ENCODE measurements around the gene RASSF5. TPM values are rescaled to one million over a fixed set of nuclear protein-coding genes. Genes with fewer than 3 reads are reported as not detected.

Gene RASSF5
- total RNA-seq, 1 donor from 2014 or later, result 1.4 TPM

DNA sequence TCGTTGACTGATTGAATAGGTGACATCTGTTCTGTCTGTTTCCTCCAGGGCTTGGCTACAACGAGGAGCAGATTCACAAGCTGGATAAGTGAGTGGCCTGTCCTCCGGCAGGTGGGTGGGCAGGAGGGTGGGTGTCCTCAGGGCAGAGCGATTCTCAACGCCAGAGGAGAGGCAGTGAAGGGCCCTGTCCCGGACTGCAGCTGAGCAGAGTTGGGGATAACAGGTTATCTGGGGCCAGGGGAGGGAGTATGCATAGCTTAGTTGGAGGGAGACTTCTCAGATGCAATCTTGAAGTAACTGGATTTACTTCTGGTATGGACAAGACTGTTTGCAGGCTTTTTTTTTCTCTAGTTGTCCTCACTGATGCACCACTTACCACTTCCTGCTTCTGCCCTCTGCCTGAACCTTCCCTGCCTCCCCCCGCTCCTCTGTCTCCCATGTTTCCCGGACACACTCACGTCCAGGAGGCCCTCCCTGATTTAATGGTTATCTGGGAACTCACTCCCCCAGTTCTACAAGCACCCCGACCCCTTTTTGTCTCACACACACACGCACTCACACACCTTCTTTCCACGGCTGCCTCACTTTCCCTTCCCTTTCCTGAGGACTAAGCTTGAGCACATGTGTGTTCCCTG is 16.4 kb upstream of the RASSF5 start:
- Mint-ChIP-seq H3K4me3 (no peak overlapping the region), H3K4me1 (peaks cover 23% of the 10 kb centered on the region), H3K27me3 (ENCODE audit: low read depth) (no peaks in the 10 kb centered on the region)

DNA sequence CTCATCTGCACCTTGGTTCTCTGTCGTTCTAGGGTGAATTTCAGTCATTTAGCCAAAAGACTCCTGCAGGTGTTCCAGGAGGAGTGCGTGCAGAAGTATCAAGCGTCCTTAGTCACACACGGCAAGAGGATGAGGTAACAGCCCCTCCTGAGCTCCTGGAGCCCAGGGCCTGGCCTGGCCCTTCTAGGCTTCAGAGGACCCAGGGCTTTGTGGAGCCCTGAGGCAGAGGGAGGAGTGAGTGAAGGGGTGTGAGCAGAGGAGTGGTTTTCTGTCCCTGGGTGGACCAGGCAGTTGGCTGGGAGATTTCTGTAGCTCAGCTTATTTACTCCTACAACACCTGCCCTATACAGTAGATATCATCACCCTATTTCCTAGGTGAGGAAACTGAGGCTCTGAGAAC is 15.7 kb upstream of the RASSF5 start:
- Mint-ChIP-seq H3K4me1 (peaks cover 29% of the 10 kb centered on the region), H3K4me3 (no peak overlapping the region), H3K27me3 (ENCODE audit: low read depth) (no peaks in the 10 kb centered on the region), H3K9me3 (no peaks in the 10 kb centered on the region), H3K36me3 (ENCODE audit: low read depth) (no peaks in the 10 kb centered on the region), H3K27ac (ENCODE audit: unreplicated experiment) (no peak overlapping the region)
- TF ChIP-seq, protein P1, sequence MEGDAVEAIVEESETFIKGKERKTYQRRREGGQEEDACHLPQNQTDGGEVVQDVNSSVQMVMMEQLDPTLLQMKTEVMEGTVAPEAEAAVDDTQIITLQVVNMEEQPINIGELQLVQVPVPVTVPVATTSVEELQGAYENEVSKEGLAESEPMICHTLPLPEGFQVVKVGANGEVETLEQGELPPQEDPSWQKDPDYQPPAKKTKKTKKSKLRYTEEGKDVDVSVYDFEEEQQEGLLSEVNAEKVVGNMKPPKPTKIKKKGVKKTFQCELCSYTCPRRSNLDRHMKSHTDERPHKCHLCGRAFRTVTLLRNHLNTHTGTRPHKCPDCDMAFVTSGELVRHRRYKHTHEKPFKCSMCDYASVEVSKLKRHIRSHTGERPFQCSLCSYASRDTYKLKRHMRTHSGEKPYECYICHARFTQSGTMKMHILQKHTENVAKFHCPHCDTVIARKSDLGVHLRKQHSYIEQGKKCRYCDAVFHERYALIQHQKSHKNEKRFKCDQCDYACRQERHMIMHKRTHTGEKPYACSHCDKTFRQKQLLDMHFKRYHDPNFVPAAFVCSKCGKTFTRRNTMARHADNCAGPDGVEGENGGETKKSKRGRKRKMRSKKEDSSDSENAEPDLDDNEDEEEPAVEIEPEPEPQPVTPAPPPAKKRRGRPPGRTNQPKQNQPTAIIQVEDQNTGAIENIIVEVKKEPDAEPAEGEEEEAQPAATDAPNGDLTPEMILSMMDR (conservative IDR thresholded peaks at IDR 0.05), result no peak
- DNase-seq (ENCODE audit: low read depth, low spot score), result no peak

More for the DNA sequence above, 16.4 kb upstream of the RASSF5 start:
- no peaks in the 10 kb centered on the region for H3K9me3 Mint-ChIP-seq
- H3K27ac Mint-ChIP-seq (ENCODE audit: unreplicated experiment), result no peak overlapping the region
- DNase-seq (ENCODE audit: low read depth, low spot score), result no peak
- no peaks in the 10 kb centered on the region for H3K36me3 Mint-ChIP-seq (ENCODE audit: low read depth)
- TF ChIP-seq, protein P1 (conservative IDR thresholded peaks at IDR 0.05), result no peak

DNA sequence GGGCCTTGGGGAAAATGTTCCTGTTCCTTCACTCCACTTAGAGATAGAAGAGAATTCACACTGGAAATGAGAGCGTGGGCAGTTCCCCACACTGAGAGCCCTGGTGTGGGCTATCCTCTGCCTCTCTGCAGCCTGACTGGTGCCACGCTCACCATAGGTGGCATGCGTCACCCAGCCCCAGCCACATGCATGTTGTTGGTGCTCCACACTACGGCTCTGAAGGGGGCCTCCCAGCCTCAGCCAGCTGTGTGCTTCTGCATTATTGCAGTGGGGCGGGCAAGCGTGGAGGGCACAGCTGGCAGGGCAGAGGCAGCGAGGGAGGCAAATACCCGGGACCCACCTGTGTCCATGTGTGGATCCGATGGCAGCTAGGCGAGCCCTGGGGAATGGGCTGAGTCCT is 14.7 kb upstream of the RASSF5 start:
- H3K4me1 Mint-ChIP-seq, result peaks cover 22% of the 10 kb centered on the region
- no peak for DNase-seq (ENCODE audit: low read depth, low spot score)
- no peak overlapping the region for H3K27ac Mint-ChIP-seq (ENCODE audit: unreplicated experiment)
- H3K36me3 Mint-ChIP-seq (ENCODE audit: low read depth), result no peaks in the 10 kb centered on the region
- no peaks in the 10 kb centered on the region for H3K27me3 Mint-ChIP-seq (ENCODE audit: low read depth)
- TF ChIP-seq, protein P1 (conservative IDR thresholded peaks at IDR 0.05), result no peak
- H3K4me3 Mint-ChIP-seq, result no peak overlapping the region
- no peaks in the 10 kb centered on the region for H3K9me3 Mint-ChIP-seq

DNA sequence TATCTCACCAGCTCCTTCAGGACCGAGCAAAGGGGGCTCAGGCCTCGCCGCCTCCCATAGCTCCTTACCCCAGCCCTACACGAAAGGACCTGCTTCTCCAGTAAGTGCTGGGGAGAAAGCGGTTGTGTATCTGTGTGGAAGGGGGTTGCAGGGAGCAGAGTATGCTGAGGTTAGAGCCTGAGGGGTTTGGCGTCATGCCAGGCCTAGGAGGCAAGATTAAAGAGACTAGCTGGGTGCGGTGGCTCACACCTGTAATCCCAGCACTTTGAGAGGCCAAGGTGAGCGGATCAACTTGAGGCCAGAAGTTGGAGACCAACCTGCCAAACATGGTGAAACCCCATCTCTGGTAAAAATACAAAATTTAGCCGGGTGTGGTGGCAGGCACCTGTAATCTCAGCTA is 14.1 kb upstream of the RASSF5 start:
- no peak for DNase-seq (ENCODE audit: low read depth, low spot score)
- H3K4me3 Mint-ChIP-seq, result no peak overlapping the region
- H3K27me3 Mint-ChIP-seq (ENCODE audit: low read depth), result no peaks in the 10 kb centered on the region
- no peaks in the 10 kb centered on the region for H3K36me3 Mint-ChIP-seq (ENCODE audit: low read depth)
- TF ChIP-seq, protein P1 (conservative IDR thresholded peaks at IDR 0.05), result no peak
- H3K4me1 Mint-ChIP-seq, result peaks cover 17% of the 10 kb centered on the region
- no peaks in the 10 kb centered on the region for H3K9me3 Mint-ChIP-seq
- H3K27ac Mint-ChIP-seq (ENCODE audit: unreplicated experiment), result no peak overlapping the region

DNA sequence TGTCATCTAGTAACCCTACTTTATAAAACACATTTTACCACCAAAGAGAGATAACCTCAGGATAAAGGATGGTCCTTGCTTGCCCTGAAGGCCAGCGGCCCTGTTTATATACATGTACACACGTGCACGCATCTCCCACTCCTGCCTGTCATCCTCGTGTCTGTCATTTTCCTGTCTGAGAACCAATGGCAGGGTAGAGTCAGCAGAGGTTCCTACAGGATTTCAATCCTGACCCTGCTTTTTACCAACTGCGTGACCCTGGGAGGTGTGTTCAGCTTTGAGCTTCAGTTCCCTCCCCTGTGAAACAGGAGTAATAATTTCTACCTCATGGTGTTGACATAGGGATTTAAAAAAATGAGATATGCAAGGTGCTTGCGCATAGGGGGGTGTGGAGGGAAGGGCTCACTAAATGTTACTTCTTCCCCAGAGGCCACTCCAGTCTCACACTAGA is 12.3 kb upstream of the RASSF5 start:
- TF ChIP-seq, protein P1 (conservative IDR thresholded peaks at IDR 0.05), result no peak
- H3K4me3 Mint-ChIP-seq, result no peak overlapping the region
- H3K4me1 Mint-ChIP-seq, result peaks cover 14% of the 10 kb centered on the region
- H3K36me3 Mint-ChIP-seq (ENCODE audit: low read depth), result no peaks in the 10 kb centered on the region
- DNase-seq (ENCODE audit: low read depth, low spot score), result no peak
- no peak overlapping the region for H3K27ac Mint-ChIP-seq (ENCODE audit: unreplicated experiment)
- H3K27me3 Mint-ChIP-seq (ENCODE audit: low read depth), result no peaks in the 10 kb centered on the region
- H3K9me3 Mint-ChIP-seq, result no peaks in the 10 kb centered on the region

Measured in neural crest cell (in vitro differentiated cells).